Frontal cortex (tissue), 4 donors: Measurements from ENCODE around the gene SCFD2. TPM values are rescaled to one million over a fixed set of nuclear protein-coding genes. Genes with fewer than 3 reads are reported as not detected.
"Not testable (repeated sequence)": the region's sequence is repeated elsewhere in the genome, so short reads cannot be mapped to it uniquely, and the experiment has no call there.

Source experiments
- DNase-seq, 2 donors: peaks; one replicate each; pipeline ENCODE4 v3.0.0; 2012; ENCODE audit warnings: low spot score in 2 of 2
- FAIRE-seq: peaks from 2 replicates; lab custom pipeline; 2012; peaks lifted over from hg19 to GRCh38; lab: Jason Lieb, UNC
- total RNA-seq: library from RNA; depleted of rRNA; stranded (reverse); fragments of >200 nt; gene quantifications from one replicate; pipeline ENCODE4 v1.2.3, GENCODE V29; 2014
- donor health status: control.
- donor health status: control.
- donor health status: control.

Gene SCFD2
- total RNA-seq, 1 donor from 2014 or later: 17.5 TPM

GRCh38 chr4:53004497-53005148 is 361.2 kb downstream of the SCFD2 start:
- FAIRE-seq: no peak
- DNase-seq: no peak

- FAIRE-seq: no peak
- no peak for DNase-seq
Measured at GRCh38 chr4:53003959-53004358, 361.9 kb downstream of the SCFD2 start.

- no peak for FAIRE-seq
- no peak for DNase-seq
Measured at GRCh38 chr4:53000560-53000959, 365.3 kb downstream of the SCFD2 start.

GRCh38 chr4:52999626-53000025 is 366.2 kb downstream of the SCFD2 start:
- no peak for FAIRE-seq
- DNase-seq: no peak

- DNase-seq: no peak
- FAIRE-seq: no peak
Measured at GRCh38 chr4:52998413-52998812, 367.4 kb downstream of the SCFD2 start.

- FAIRE-seq (no peak), DNase-seq (no peak)
Measured at GRCh38 chr4:52997132-52997416, 368.8 kb downstream of the SCFD2 start.

GRCh38 chr4:52996261-52997131 is 369.4 kb downstream of the SCFD2 start:
- FAIRE-seq (no peak), DNase-seq (no peak)

- no peak for DNase-seq
- no peak for FAIRE-seq
Measured at GRCh38 chr4:52995360-52996030, 370.4 kb downstream of the SCFD2 start.

- FAIRE-seq (no peak), DNase-seq (no peak)
Measured at GRCh38 chr4:52994567-52994966, 371.3 kb downstream of the SCFD2 start.

- FAIRE-seq (no peak), DNase-seq (no peak)
Measured at GRCh38 chr4:52993771-52994170, 372.1 kb downstream of the SCFD2 start.

- FAIRE-seq, DNase-seq: not testable (repeated sequence)
Measured at GRCh38 chr4:52992551-52992950, 373.3 kb downstream of the SCFD2 start.

- no peak for DNase-seq
- no peak for FAIRE-seq
Measured at GRCh38 chr4:52991472-52991871, 374.4 kb downstream of the SCFD2 start.

GRCh38 chr4:52990706-52991105 is 375.2 kb downstream of the SCFD2 start:
- DNase-seq: no peak
- FAIRE-seq: no peak

- FAIRE-seq (no peak), DNase-seq (no peak)
Measured at GRCh38 chr4:52989865-52990264, 376.0 kb downstream of the SCFD2 start.

- FAIRE-seq (no peak), DNase-seq (no peak)
Measured at GRCh38 chr4:52987392-52988056, 378.3 kb downstream of the SCFD2 start.

- DNase-seq: no peak
- no peak for FAIRE-seq
Measured at GRCh38 chr4:52984462-52984881, 381.4 kb downstream of the SCFD2 start.

GRCh38 chr4:52983563-52984303 is 382.1 kb downstream of the SCFD2 start:
- DNase-seq: peak; percentile 39 to 49
- peak; percentile 88 for FAIRE-seq

GRCh38 chr4:52982946-52983340 is 382.9 kb downstream of the SCFD2 start:
- no peak for FAIRE-seq
- no peak for DNase-seq

GRCh38 chr4:52982255-52982945 is 383.5 kb downstream of the SCFD2 start:
- FAIRE-seq: peak; percentile 60
- DNase-seq: peak; percentile 35 to 52
